ENCODE data around the gene DHH.
A peak's percentile ranks its signal among the peaks of the same experiment; 100 is the strongest.
"Not testable (repeated sequence)": the region's sequence is repeated elsewhere in the genome, so short reads cannot be mapped to it uniquely, and the experiment has no call there.

The DHH gene

GRCh38 chr12:49094160-49094974, at the start of gene DHH:
Gene DHH (minus strand): TSS chr12:49094801. CDS start chr12:49094512, 289 bp downstream.
- no peak for DNase-seq

DNA sequence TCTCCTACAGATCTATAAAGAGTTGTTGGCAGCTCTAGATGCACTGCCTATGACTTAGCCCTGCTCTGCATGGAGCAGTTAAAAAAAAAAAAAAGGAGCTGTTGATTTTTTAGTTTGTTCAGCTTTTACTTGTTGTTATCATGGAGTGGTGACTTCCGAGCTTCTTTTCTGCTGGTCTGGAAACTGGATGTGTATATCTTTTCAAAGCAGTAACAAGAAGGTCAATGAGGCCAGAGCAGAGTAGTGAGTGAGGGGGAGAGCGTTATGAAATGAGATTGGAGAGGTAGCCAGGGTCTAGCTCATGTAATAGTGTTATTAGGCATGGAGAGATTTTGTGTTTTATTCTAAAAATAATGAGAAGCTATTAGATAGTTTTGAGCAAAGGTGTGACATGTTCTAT, 49.8 kb upstream of the DHH start:
- no peak for DNase-seq

GRCh38 chr12:49138999-49139398, 44.4 kb upstream of the DHH start:
- no peak for DNase-seq

GRCh38 chr12:49138587-49138986, 44.0 kb upstream of the DHH start:
- no peak for DNase-seq

- no peak for DNase-seq
Measured at GRCh38 chr12:49137476-49137875, 42.9 kb upstream of the DHH start.

- not testable (repeated sequence) for DNase-seq
Measured at GRCh38 chr12:49136997-49137396, 42.4 kb upstream of the DHH start.

DNA sequence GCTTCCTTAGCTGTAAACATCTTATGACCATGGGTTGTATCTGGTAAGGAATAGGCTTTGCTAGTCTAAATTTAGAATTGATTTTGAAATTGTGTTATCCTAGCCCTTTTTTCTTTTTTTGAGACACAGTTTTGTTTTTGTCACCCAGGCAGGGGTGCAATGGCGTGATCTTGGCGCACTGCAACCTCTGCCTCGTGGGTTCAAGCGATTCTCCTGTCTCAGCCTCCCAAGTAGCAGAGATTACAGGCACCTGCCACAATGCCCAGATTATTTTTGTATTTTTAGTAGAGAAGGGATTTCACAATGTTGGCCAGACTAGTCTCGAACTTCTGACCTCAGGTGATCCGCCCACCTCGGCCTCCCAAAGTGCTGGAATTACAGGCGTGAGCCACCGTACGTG, 39.0 kb upstream of the DHH start:
- no peak for DNase-seq

DNA sequence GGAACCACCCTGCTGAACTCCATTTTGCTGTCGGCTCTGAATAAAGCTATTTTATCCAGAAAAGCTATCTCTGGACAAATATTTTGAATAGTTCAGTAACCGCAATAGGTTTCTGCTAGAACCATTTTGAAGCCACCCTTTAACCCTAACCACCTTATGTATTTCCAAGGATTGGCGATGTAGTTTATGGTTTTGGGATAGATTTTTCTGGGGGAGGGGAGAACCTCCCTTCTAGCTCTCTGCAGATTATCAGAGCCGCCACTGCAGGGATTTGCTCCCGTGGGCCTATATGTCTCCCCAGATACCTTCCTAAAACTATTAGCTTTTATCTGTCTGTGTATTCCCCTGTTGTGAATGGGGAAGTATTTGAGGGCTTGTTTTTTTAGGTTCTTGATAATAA, 38.4 kb upstream of the DHH start:
- DNase-seq = no peak

- DNase-seq = no peak
Measured at GRCh38 chr12:49131894-49132461, 37.4 kb upstream of the DHH start.

DNA sequence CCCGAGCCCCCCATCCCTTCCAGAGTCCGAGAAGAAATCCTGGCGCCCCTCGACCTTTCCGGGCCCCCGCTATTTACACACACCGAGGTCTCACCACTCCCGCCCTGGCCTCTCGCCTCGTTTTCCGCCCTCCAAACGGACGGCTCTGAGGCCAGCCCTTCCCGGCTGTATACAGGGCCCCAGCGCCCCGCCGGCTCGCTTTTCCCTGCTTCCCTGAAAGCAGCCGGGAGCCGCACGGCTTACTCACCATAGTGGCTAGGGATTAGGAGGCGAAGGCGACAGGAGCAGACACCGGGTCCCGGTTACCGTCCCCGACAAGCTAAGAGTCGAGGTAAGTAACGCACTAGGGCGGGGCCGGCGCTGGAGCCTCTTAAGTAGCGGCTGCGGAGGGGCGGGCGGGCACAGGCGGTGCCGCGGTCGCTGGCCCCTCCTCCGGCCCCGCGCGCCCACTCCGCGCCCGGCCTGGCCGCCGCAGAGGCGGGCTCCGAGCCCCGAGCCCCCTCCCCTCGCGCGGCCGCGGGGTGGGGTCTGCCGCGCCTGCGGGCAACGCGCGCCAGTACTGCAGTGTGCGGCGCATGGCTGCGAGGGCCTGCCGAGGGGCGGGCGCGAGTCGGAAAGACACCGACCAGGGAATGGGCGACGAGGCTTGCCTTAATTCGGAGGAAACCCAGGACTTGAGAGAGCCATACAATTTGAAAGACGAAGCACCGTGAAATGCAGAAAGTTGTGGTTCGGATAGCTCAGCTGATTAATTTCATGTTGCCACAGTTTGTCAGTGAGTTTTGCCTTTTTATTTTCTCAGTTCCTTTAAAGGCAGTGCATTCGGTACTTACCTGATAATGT, 36.7 kb upstream of the DHH start, which contains the start of gene TUBA1B:
Gene TUBA1B (minus strand): TSS at position 345 of the 843 bp plus-strand sequence. CDS start 95 bp downstream, at position 250.
- DNase-seq = peak; percentile 92

- DNase-seq = peak; percentile 92
Measured at GRCh38 chr12:49130151-49131050, 35.8 kb upstream of the DHH start.

DNA sequence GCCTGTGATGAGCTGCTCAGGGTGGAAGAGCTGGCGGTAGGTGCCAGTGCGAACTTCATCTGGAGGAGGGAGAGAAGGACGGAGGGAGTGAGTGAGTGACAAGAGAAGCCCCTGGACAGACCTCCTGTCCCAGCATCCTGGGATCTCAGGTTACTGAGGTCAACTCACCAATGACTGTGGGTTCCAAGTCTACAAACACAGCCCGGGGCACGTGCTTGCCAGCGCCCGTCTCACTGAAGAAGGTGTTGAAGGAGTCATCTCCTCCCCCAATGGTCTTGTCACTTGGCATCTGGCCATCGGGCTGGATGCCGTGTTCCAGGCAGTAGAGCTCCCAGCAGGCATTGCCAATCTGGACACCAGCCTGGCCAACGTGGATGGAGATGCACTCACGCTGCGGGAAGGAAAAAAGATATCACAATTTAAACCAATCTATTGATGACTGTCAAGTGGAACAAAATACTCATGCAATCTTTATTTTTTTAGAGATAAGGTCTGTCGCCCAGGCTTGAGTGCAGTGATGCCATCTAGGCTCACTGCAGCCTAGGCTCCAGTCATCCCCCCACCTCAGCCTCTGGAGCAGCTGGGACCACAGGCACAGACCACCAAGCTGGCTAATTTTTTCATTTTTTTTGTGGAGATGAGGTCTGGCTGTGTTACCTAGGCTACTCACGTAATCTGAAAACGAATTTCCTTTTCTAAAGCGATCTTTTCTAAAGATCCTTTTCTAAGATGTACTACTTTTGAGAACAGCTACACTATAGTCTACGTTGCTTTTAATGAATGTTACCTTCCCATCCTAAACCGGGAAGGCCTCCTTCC, 34.9 kb upstream of the DHH start:
- DNase-seq = peak; percentile 24 to 26

DNA sequence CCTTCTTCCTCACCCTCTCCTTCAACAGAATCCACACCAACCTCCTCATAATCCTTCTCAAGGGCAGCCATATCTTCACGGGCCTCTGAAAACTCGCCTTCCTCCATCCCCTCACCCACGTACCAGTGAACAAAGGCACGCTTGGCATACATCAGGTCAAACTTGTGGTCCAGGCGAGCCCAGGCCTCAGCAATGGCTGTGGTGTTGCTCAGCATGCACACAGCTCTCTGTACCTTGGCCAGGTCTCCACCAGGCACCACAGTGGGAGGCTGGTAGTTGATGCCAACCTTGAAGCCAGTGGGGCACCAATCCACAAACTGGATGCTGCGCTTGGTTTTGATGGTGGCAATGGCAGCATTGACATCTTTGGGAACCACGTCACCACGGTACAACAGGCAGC, 33.4 kb upstream of the DHH start:
- not testable (repeated sequence) for DNase-seq

DNA sequence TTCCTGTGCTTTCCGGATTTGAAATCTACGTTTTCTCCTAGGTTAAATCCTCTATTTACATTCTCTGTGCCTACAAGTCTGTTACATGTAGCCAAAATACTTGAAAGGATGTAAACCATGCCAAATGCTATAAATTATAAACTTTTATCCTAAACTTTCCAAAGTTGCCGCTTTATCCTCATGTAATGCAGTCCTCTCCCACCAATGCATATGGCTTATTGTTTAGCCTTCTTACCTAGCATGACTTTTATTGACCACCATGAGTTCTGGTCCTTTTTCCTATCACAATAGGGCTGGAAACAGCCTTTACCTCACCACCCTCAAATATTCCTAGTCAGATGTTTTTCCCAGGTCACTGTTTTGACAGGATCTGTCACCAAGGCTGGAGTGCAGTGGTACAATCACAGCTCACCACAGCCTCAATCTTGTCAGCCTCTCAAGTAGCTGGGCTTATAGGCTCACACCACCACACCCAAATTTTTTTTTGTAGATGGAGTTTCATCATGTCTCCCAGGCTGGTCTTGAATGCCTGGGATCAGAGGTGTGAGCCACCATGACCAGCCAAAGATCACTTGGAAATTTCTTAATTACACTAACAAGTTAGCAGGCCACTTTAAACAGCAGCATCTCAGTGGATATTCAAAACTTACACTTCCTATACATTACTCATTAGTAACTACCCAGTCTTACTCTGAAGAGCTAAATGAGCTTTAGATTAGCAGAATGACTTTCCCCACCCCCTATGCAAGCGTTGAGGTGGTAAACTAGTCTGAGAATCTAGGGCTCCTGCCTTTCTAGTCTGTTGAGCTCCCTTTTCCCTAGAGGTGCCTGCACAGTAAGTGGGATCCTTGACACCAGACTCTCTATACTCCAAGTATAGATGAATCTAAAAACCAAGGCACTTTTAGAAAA, 32.5 kb upstream of the DHH start:
- DNase-seq = no peak

DNA sequence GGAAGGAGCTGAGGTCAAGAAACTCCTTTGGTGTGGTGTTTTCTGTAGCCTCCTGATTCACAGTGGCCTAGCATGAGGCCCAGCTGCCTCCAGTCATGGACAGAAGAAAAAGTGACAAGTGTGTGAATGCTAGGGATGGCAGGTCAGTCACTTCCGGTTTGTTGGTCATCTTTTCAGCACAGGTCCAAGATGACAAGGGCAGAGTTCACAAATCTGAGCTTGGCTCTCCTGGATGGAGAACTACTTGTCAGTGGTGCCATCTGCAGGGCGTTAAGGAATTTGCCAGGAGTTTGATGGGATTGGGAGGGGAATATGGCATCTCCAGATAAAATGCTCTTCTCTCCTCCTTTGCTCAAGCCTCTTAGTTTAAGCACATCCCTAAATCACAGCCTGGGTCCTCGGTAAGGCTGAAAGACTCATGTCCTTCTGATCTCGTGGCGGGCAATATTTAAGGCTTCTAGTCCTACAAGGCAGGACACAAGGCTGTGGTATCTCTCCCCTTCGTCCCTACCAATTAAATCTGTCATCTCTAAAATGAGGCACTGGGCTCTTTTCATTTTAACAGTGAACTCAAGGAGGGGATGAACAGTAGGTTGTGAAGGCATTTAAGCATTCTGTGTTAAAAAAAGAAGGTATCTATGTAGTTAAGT, 26.6 kb upstream of the DHH start:
- no peak for DNase-seq

GRCh38 chr12:49111206-49111605, 16.6 kb upstream of the DHH start:
- DNase-seq = peak in 1 of 2 donors; percentile 37

- DNase-seq = peak; percentile 93 to 94
Measured at GRCh38 chr12:49110464-49111155, 16.0 kb upstream of the DHH start, which contains the start of gene LMBR1L. Gene LMBR1L (minus strand): TSS chr12:49110847. CDS start chr12:49110555, 292 bp downstream.

- DNase-seq = no peak
Measured at GRCh38 chr12:49109641-49110463, 15.3 kb upstream of the DHH start.
